GM10266 (cell line): ENCODE results near the gene KIAA0753.

ENCODE experiments used
- DNase-seq: peaks from one replicate; pipeline ENCODE4 v3.0.0; 2012; ENCODE audit errors: extremely low spot score
- TF ChIP-seq, protein P1 (sequence below): IDR thresholded peaks from 2 replicates; pipeline ENCODE4 v1.5.1; 2012; ENCODE audit warnings: mild to moderate bottlenecking, low read depth; ENCODE audit not compliant: control insufficient read depth, insufficient read depth; ENCODE audit errors: missing control alignments

KIAA0753 gene

DNA sequence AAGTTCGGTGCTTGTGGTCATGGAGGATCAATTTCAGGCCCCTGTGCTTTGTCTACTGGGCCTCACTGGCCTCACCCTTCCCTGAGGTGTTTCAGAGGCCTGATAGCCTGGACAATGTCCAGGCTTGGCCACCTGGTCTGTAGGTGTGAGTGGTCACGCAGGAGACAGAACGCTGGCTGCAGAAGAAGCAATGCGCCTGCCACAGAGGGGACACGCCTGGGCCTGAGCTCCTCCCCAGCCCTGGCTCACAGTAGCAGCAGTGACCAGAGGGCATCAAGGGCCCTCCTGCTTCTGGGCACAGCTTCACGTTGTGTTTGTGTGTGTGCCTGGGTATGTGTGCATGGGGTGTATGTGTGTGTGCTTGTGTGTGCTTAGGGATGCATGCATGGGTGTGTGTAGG, 82.2 kb downstream of the KIAA0753 start:
- TF ChIP-seq, protein P1, sequence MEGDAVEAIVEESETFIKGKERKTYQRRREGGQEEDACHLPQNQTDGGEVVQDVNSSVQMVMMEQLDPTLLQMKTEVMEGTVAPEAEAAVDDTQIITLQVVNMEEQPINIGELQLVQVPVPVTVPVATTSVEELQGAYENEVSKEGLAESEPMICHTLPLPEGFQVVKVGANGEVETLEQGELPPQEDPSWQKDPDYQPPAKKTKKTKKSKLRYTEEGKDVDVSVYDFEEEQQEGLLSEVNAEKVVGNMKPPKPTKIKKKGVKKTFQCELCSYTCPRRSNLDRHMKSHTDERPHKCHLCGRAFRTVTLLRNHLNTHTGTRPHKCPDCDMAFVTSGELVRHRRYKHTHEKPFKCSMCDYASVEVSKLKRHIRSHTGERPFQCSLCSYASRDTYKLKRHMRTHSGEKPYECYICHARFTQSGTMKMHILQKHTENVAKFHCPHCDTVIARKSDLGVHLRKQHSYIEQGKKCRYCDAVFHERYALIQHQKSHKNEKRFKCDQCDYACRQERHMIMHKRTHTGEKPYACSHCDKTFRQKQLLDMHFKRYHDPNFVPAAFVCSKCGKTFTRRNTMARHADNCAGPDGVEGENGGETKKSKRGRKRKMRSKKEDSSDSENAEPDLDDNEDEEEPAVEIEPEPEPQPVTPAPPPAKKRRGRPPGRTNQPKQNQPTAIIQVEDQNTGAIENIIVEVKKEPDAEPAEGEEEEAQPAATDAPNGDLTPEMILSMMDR: no peak
- DNase-seq: no peak

DNA sequence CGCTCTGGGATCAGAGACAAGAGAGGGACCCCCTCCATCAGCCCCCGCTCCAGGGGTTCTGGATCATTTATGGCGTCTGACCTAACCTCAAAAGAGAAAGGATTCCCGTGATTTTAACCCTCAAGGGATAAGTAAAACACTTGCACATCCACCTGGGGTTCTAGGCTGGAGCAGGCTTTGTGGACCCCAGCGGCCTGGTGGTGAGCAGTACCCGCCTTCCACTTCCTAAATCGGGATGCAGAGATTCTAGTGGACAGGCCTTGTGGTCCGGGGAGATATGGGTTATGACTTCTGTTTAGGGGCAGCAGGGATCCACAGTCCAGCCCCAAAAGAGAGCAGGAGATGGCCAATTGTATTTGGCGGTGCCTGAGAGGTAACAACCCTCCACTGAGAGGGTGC, 83.5 kb downstream of the KIAA0753 start:
- DNase-seq: no peak
- TF ChIP-seq, protein P1: no peak

DNA sequence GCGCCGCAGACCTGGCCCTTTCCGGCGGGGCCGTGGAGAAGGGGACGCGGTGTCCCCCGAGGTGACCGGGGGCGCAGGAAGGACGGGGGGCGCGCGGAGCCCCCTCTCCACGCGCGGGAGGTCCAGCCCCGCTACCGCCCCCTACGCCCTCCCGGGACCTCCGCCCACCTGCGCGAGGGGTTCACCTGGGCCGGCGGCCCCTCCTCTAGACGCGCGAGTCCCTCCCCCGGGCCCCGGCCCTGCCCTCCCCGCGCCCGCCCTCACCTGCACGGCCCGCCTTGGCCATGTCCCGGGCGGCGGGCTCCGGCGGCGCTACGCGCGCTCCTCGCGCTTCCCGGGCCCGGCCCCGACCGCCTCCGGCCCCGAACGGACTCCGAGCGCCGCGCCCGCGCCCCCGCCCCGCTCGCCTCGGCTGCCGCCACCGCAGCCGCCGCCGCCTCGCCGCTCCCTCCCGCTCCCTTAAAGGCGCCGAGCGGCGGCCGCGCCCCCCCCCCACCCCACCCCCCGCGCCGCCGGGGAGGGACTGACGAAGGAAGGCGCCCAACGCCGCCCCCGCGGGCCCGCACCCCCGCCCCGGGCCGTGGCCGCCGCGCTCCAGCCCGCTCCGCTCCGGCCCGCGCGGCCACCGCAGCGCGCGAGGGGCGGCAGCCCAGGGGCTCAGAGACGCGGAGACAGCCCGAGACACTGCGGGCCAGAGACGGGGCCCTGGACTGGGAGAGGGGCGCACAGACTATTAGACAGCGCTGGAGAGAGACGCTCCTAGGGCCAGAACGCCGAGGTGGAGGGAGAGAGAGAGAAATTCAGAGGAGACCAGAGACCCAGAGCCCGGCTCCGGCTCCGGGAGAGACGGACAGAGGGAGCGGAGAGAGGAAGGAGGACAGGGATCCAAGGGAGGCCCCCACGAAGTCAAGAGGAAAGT, 84.1 kb downstream of the KIAA0753 start, which contains the start of gene PITPNM3:
PITPNM3 (minus strand) TSS at position 435 of the 919 bp plus-strand sequence; CDS start at position 286, 149 bp downstream.
- DNase-seq: no peak
- TF ChIP-seq, protein P1: no peak

DNA sequence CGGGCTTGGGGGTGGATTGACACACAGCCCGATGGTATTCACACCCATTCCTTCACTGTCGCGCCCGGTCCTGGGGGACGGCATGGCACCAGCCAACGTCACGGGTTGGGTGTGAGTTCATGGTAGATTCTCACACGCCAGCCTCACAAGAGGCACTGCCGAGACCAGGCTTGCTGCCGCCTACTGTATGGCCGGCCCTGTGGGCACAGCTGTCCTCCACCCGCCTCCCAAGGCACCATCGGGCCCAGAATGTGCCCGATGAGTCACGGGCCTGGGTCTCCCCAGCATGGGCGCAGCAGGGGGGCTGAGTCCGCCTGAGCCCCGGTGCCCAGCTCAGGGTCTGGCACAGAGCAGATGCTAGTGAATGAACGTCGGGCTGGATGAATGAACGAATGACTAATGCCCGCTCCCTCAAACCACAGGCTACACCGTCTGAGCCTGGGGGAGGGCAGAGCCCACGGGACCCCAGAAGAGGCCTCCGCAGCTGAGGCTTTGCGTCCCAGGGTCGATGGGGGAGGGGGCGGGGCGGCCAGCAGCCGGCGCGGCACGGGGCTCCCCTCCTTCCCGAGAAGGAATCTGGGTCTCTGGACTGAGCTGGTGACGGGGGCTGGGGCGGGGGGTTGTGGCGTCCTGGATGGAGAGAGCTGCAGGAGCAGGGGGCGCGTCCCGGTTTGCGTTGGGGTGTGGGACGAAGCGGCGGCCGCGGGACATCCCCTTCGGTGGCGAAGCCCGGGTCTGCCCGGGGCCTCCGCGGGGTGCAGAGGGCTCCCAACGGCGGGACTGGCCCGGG, 85.0 kb downstream of the KIAA0753 start:
- TF ChIP-seq, protein P1: no peak
- no peak for DNase-seq

DNA sequence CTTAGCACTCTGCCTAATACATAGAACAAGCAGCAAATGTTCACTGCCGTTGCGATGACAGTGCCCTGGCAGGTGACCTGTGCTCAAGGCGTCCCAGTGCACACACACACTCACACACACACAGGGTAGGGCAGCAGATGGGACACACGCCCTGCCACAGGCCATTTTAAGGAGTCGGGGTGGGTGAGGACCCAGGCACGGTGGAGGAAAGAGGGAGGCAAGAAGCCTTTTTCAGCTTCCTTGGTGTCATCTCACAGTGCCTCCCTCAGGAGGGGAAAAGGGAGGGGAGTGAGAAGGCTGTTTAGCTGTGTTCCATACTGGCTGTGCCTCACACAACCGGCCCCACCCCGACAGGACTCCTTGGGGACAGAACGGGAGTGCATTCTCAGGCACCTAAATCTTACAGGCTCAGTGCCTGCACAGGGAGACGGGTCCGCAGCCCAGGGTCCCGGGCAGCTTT, 85.6 kb downstream of the KIAA0753 start:
- DNase-seq: no peak
- TF ChIP-seq, protein P1: no peak

DNA sequence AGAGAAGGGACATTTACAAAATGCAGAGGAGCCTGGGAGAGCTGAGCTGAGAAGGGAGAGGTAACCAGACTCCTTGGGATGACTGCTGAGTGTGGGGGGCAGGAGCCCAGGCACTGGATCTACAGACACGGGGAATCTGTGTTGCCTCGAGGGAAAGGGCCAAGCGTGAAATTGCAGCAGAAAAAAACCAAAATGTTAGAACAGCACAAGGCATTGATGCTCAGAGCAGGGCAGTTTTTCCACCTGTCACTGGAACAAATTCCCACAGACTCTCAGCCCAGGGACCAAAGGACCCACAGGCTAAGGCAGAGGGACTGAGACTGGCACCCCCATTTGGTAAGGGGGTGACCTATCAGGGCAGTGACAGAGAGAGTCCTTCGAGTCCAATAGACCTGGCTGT, 86.2 kb downstream of the KIAA0753 start:
- TF ChIP-seq, protein P1: no peak
- no peak for DNase-seq

DNA sequence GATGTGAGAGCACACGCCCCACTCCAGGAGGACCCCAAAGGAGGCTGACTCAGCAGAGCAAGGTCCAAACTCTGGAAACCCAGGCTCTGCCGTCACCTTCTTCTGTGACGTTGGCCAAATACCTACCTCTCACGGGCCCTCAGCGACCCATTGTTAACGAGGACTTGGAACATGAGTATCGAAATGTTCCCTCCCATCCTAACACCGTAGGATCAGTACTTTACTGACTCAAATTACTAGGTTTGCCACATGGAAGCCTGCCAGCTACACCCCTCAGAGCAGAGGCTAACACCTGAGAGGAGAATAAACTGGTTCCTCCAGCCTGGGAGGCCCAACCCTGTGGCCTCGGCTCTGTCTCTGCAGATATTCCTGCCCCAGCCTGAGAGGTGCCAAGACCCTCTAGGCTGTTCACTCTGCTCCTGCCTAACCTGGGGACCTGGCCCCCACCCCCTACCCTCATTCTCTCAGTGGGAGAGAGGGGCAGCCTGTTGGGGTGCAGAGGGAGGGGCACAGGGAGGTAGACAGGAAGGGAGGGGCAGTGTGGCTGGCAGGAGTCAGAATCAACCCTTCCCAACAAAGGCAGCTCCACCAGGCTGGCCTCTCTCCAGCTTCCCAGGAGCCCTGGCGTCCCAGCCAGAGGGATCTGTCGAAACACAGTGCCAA, 88.5 kb downstream of the KIAA0753 start:
- no peak for DNase-seq
- TF ChIP-seq, protein P1: no peak
